Fibroblast of lung (primary cell): ENCODE results near the gene MYRFL. TPM values are rescaled to one million over a fixed set of nuclear protein-coding genes. Genes with fewer than 3 reads are reported as not detected.
A peak's percentile ranks its signal among the peaks of the same experiment; 100 is the strongest.

ENCODE experiments used
- DNase-seq, 2 donors: peaks; one replicate each; pipeline versions ENCODE4 v3.0.0 to v3.0.0-alpha.2; 2010; ENCODE audit warnings: low read depth in 2 of 2
- H2AFZ ChIP-seq: 2 replicates; pipeline ENCODE4 v1.5.1; 2012; ENCODE audit warnings: low read length, control low read depth, inconsistent platforms
- H3K27ac ChIP-seq: 2 replicates; pipeline ENCODE4 v1.5.1; 2011; ENCODE audit warnings: low read length, control low read depth; ENCODE audit not compliant: insufficient read depth
- H3K27me3 ChIP-seq: 2 replicates; pipeline ENCODE4 v1.5.1; 2011; ENCODE audit warnings: mild to moderate bottlenecking, low read length; ENCODE audit not compliant: control insufficient read depth, insufficient read depth
- H3K36me3 ChIP-seq: 2 replicates; pipeline ENCODE4 v1.5.1; 2011; ENCODE audit warnings: low read length; ENCODE audit not compliant: control insufficient read depth, insufficient read depth
- H3K4me1 ChIP-seq: 2 replicates; pipeline ENCODE4 v1.5.1; 2011; ENCODE audit warnings: low read length; ENCODE audit not compliant: control insufficient read depth, insufficient read depth; ENCODE audit errors: extremely low read depth
- H3K4me2 ChIP-seq: 2 replicates; pipeline ENCODE4 v1.5.1; 2011; ENCODE audit warnings: low read length, control low read depth; ENCODE audit not compliant: insufficient read depth; ENCODE audit errors: extremely low read depth
- H3K4me3 ChIP-seq, 4 experiments: fragments of 200-600 bp in 1 of 4; sonication (generic) in 1 of 4; replicated peaks in 1 of 4; 2 replicates each; pipeline ENCODE4 v1.5.1; 2011 to 2016; ENCODE audit warnings: low read length in 4 of 4, low read depth in 3 of 4, mild to moderate bottlenecking in 3 of 4, control low read depth in 2 of 4, inconsistent platforms in 1 of 4, mixed read lengths in 1 of 4; ENCODE audit not compliant: insufficient read depth in 1 of 4; ENCODE audit errors: control extremely low read depth in 1 of 4
- H3K79me2 ChIP-seq: 2 replicates; pipeline ENCODE4 v1.5.1; 2012; ENCODE audit warnings: mild to moderate bottlenecking, low read length, inconsistent platforms; ENCODE audit not compliant: control insufficient read depth, insufficient read depth
- H3K9ac ChIP-seq: 2 replicates; pipeline ENCODE4 v1.5.1; 2011; ENCODE audit warnings: mild to moderate bottlenecking, low read length, control low read depth; ENCODE audit not compliant: insufficient read depth
- H3K9me3 ChIP-seq: 2 replicates; pipeline ENCODE4 v1.5.1; 2012; ENCODE audit warnings: low read depth, low read length; ENCODE audit not compliant: control insufficient read depth, insufficient read depth
- H4K20me1 ChIP-seq: 2 replicates; pipeline ENCODE4 v1.5.1; 2011; ENCODE audit warnings: low read length; ENCODE audit not compliant: control insufficient read depth, insufficient read depth; ENCODE audit errors: extremely low read depth
- CTCF ChIP-seq, 2 donors: IDR thresholded peaks in 1 of 2; conservative IDR thresholded peaks in 1 of 2; 1 replicate in 1 of 2; 2 replicates in 1 of 2; pipeline ENCODE4 v1.5.1; 2011 to 2012; ENCODE audit warnings: low read length in 2 of 2, control low read depth in 1 of 2, inconsistent platforms in 1 of 2, low read depth in 1 of 2, mild to moderate bottlenecking in 1 of 2
- EZH2 ChIP-seq: IDR thresholded peaks from 2 replicates; pipeline ENCODE4 v1.5.1; 2012; ENCODE audit warnings: low read length, control low read depth, mild to moderate bottlenecking; ENCODE audit errors: missing control alignments
- polyA plus RNA-seq, 2 donors: library from polyadenylated mRNA; depleted of rRNA in 1 of 2; stranded (reverse) in 1 of 2; unstranded in 1 of 2; fragments of >200 nt; gene quantifications; 2 replicates each; pipeline ENCODE4 v1.2.1, GENCODE V29; 2011 to 2012; ENCODE audit warnings: missing spikeins in 1 of 2
- total RNA-seq: library from RNA; depleted of rRNA; stranded (reverse); fragments of >200 nt; gene quantifications from 2 replicates; pipeline ENCODE4 v1.2.1, GENCODE V29; 2014

The MYRFL gene
- total and polyA plus RNA-seq, 2 donors (not counting 1 experiment from before 2014, with no cell fraction given) = not detected

- Histone ChIP-seq H3K4me3 (no peak overlapping the region), H3K4me2 (no peak overlapping the region)
Measured at GRCh38 chr12:69929531-69929930, 104.5 kb downstream of the MYRFL start.

GRCh38 chr12:69931569-69931968, 106.5 kb downstream of the MYRFL start:
- Histone ChIP-seq H2AFZ (no peak overlapping the region), H3K4me2 (no peak overlapping the region), H3K27me3 (no peaks in the 10 kb centered on the region), H3K4me3 (no peak overlapping the region), H3K4me1 (no peaks in the 10 kb centered on the region), H3K79me2 (no peaks in the 10 kb centered on the region), H3K27ac (no peak overlapping the region), H3K9me3 (no peaks in the 10 kb centered on the region), H3K36me3 (no peaks in the 10 kb centered on the region), H4K20me1 (no peaks in the 10 kb centered on the region), H3K9ac (no peak overlapping the region)
- TF ChIP-seq EZH2 (no peak), CTCF (conservative IDR thresholded peaks at IDR 0.05 in 1 of 2, IDR thresholded peaks at IDR 0.05 in 1 of 2; ENCODE audit: low read depth in 1 of 2, low read length in 2 of 2) (no peak)
- no peak for DNase-seq

More at GRCh38 chr12:69929531-69929930, 104.5 kb downstream of the MYRFL start:
- no peaks in the 10 kb centered on the region for H3K4me1 ChIP-seq
- H3K9me3 ChIP-seq = no peaks in the 10 kb centered on the region
- no peak for TF ChIP-seq CTCF (conservative IDR thresholded peaks at IDR 0.05 in 1 of 2, IDR thresholded peaks at IDR 0.05 in 1 of 2; ENCODE audit: low read depth in 1 of 2, low read length in 2 of 2)
- no peak for TF ChIP-seq EZH2
- H3K36me3 ChIP-seq = no peaks in the 10 kb centered on the region
- no peak overlapping the region for H3K27ac ChIP-seq
- no peaks in the 10 kb centered on the region for H3K27me3 ChIP-seq
- peak in 1 of 2 donors; percentile 67 for DNase-seq
- H2AFZ ChIP-seq = no peak overlapping the region
- no peak overlapping the region for H3K9ac ChIP-seq
- no peaks in the 10 kb centered on the region for H4K20me1 ChIP-seq
- no peaks in the 10 kb centered on the region for H3K79me2 ChIP-seq

- no peaks in the 10 kb centered on the region for H3K79me2 ChIP-seq
- no peak for DNase-seq
- no peaks in the 10 kb centered on the region for H3K4me1 ChIP-seq
- H4K20me1 ChIP-seq = no peaks in the 10 kb centered on the region
- H3K4me3 ChIP-seq = no peak overlapping the region
- TF ChIP-seq EZH2 (no peak), CTCF (conservative IDR thresholded peaks at IDR 0.05 in 1 of 2, IDR thresholded peaks at IDR 0.05 in 1 of 2; ENCODE audit: low read depth in 1 of 2, low read length in 2 of 2) (no peak)
- no peaks in the 10 kb centered on the region for H3K9me3 ChIP-seq
- no peak overlapping the region for H3K4me2 ChIP-seq
- no peaks in the 10 kb centered on the region for H3K27me3 ChIP-seq
- no peak overlapping the region for H2AFZ ChIP-seq
- H3K36me3 ChIP-seq = no peaks in the 10 kb centered on the region
- no peak overlapping the region for H3K27ac ChIP-seq
- no peak overlapping the region for H3K9ac ChIP-seq
Measured at GRCh38 chr12:69932154-69932553, 107.1 kb downstream of the MYRFL start.
